Lung (tissue), 12 donors: ENCODE data around the gene SLC25A42. TPM values are rescaled to one million over a fixed set of nuclear protein-coding genes. Genes with fewer than 3 reads are reported as not detected.

Experiments
- ATAC-seq: fragments of 200-7000 bp; cut with Tn5 transposase; one replicate; pipeline ENCODE4 v1.9.1; 2020; ENCODE audit warnings: moderate number of reproducible peaks; ENCODE audit not compliant: insufficient read depth, low FRiP score
- DNase-seq, 3 donors: peaks; one replicate each; pipeline ENCODE4 v3.0.0-alpha.2; 2013 to 2017
- H3K27ac ChIP-seq, 2 donors: one replicate each; pipeline ENCODE4 v1.5.1; 2013; ENCODE audit warnings: mild to moderate bottlenecking in 2 of 2, moderate library complexity in 2 of 2, control low read depth in 1 of 2, inconsistent platforms in 1 of 2, low read depth in 1 of 2, low read length in 1 of 2
- H3K27me3 ChIP-seq, 3 donors: one replicate each; pipeline ENCODE4 v1.5.1; 2013; ENCODE audit warnings: low read length in 2 of 3; ENCODE audit not compliant: control insufficient read depth in 3 of 3, insufficient read depth in 3 of 3
- H3K36me3 ChIP-seq, 4 donors: one replicate each; pipeline ENCODE4 v1.5.1; 2013; ENCODE audit warnings: low read length in 4 of 4, mild to moderate bottlenecking in 1 of 4, moderate library complexity in 1 of 4; ENCODE audit not compliant: control insufficient read depth in 4 of 4, insufficient read depth in 4 of 4
- H3K4me1 ChIP-seq, 5 donors: one replicate each; pipeline ENCODE4 v1.5.1; 2013; ENCODE audit warnings: low read length in 5 of 5, mild to moderate bottlenecking in 2 of 5, moderate library complexity in 1 of 5; ENCODE audit not compliant: control insufficient read depth in 5 of 5, insufficient read depth in 5 of 5
- H3K4me3 ChIP-seq: one replicate; pipeline ENCODE4 v1.5.1; 2013; ENCODE audit warnings: mild to moderate bottlenecking, control low read depth, moderate library complexity
- H3K9ac ChIP-seq, 2 donors: one replicate each; pipeline ENCODE4 v1.5.1; 2013; ENCODE audit warnings: low read length in 2 of 2, control low read depth in 1 of 2; ENCODE audit not compliant: insufficient read depth in 1 of 2
- H3K9me3 ChIP-seq, 4 donors: one replicate each; pipeline ENCODE4 v1.5.1; 2013; ENCODE audit warnings: low read length in 3 of 4, mild to moderate bottlenecking in 1 of 4, moderate library complexity in 1 of 4; ENCODE audit not compliant: control insufficient read depth in 4 of 4, insufficient read depth in 3 of 4
- CTCF ChIP-seq: IDR thresholded peaks from 2 replicates; pipeline ENCODE4 v1.5.1; 2012; ENCODE audit warnings: mild to moderate bottlenecking; ENCODE audit errors: control extremely low read depth, extremely low read depth
- WGBS, 2 donors: extraction: QIAGEN DNeasy Blood & Tissue Kit; methylation state at CpG; one replicate each; pipeline ENCODE4 v1.1.7; 2013; 5-methylcytosine and 5-hydroxymethylcytosine counted together
- polyA plus RNA-seq, 2 donors: library from polyadenylated mRNA; stranded (reverse); fragments of 200-250 nt; gene quantifications; one replicate each; pipeline ENCODE4 v1.2.1, GENCODE V29; 2013
- total RNA-seq, 2 donors: library from RNA; depleted of rRNA in 1 of 2; stranded (reverse); fragments of >200 nt in 1 of 2; gene quantifications; one replicate each; pipeline ENCODE4 v1.2.1, GENCODE V29; 2014 to 2021
- donor health status: control.
- donor health status: control.
- donor health status: Bipolar disorder and iron deficiency.
- donor health status: healthy.
- donor health status: DM: yes; HTN: yes; CAD: no.

SLC25A42 gene
- total and polyA plus RNA-seq, 4 donors = 5.8 to 10.1 (median 7.0) TPM

DNA sequence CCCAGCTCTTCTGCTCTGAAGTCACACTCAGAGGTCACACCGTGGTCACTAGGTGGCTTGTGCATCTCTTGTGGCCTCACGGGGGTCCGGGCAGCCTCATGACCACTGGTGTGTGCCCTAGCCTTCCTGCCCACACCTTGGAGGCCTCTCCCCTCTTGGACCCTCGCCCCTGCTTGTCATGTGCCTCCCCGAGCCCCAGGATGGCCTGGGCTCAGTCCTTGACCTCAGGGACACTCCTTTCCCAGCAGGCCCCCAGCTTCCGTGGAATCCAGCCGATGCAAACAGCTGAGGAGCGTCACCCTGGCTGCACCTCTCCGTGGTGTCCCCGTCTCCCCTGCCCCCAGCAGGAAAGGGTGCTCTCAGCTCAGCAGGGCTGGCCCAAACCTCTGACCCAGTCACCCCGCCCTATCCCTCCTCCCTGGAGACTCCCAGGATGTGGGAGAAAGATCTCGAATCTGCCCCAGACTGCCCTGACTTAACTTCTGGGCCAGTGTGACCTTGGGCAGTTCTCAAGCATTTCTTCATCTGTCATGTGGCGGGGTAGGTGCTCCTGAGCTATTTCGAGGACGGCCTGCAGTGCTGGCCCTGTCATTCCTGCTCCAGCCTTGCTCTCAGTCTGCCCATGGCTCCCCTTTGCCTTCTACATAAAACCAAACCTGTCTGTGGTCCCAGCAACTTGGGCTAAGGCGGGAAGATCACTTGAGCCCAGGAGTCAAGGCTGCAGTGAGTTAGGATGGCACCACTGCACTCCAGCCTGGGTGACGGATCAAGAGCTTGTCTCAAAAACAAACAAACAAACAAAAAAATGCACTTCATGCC lies 4.6 kb upstream of the SLC25A42 start:
- no peak for DNase-seq
- Histone ChIP-seq H3K9ac (no peak overlapping the region), H3K27me3 (no peaks in the 10 kb centered on the region), H3K9me3 (no peaks in the 10 kb centered on the region), H3K36me3 (peaks cover 9 to 40% (median 19%) of the 10 kb centered on the region in 4 donors), H3K4me1 (peaks cover 0 to 5% (median under 1%) of the 10 kb centered on the region in 5 donors), H3K27ac (no peak overlapping the region), H3K4me3 (no peak overlapping the region)
- ATAC-seq = no peak
- no peak for TF ChIP-seq CTCF
- 84 to 88% methylated on average over 17 of the region's 17 CpGs for WGBS, 2 donors

- DNase-seq = peak in 2 of 3 donors; percentile 20 to 24
- 73 to 79% methylated on average over 12 of the region's 12 CpGs for WGBS, 2 donors
- TF ChIP-seq CTCF = no peak
Measured at GRCh38 chr19:19059837-19060611, 3.8 kb upstream of the SLC25A42 start.

DNA sequence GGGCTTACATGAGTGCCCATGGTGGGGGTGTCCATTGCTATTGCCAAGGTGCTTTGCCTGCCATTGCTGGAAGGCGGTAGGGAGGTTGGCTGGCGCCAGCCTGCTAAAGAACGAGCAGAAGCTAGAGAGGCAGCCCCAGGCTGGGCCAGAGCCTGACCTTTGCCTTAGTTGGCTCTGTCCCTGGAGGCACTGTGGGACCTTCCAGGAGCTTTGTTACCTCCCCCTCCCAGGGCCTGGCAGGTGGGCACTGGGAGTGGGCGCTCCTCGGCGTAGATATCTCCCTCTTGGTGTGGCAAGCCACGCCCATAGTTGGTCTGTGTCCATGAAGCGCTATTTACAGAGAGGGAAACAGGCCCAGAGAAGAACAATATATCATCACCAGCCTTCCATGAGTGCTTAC lies 2.3 kb upstream of the SLC25A42 start:
- no peaks in the 10 kb centered on the region for H3K27me3 ChIP-seq
- 90 to 93% methylated on average over 8 of the region's 8 CpGs for WGBS, 2 donors
- H3K27ac ChIP-seq = peak overlapping the region; percentile 24 to 87
- no peak overlapping the region for H3K9ac ChIP-seq
- TF ChIP-seq CTCF = no peak
- peaks cover 0 to 23% (median 9%) of the 10 kb centered on the region in 4 donors for H3K36me3 ChIP-seq
- H3K9me3 ChIP-seq = no peaks in the 10 kb centered on the region
- ATAC-seq (no peak), DNase-seq (no peak)
- no peak overlapping the region for H3K4me3 ChIP-seq
- peaks cover 2 to 15% (median 8%) of the 10 kb centered on the region in 5 donors for H3K4me1 ChIP-seq

More at GRCh38 chr19:19059837-19060611, 3.8 kb upstream of the SLC25A42 start:
- Histone ChIP-seq H3K27ac (no peak overlapping the region), H3K9ac (no peak overlapping the region), H3K9me3 (no peaks in the 10 kb centered on the region), H3K4me3 (no peak overlapping the region), H3K36me3 (peaks cover 1 to 33% (median 13%) of the 10 kb centered on the region in 4 donors), H3K4me1 (peaks cover 2 to 10% (median 6%) of the 10 kb centered on the region in 5 donors), H3K27me3 (no peaks in the 10 kb centered on the region)
- ATAC-seq = no peak
